ENCODE measurements around the gene ZNF276.

GRCh38 chr16:89690392-89690901 lies 30.9 kb upstream of the ZNF276 start:
- TF ChIP-seq EZH2phosphoT487 (IDR thresholded peaks at IDR 0.05; ENCODE audit: borderline replicate concordance, low read length) (no peak), CTCF (conservative IDR thresholded peaks at IDR 0.05; ENCODE audit: low read depth, low read length) (no peak)

Measured in PC-3 (cell line).